ENCODE results near the gene CNPPD1.
A peak's percentile ranks its signal among the peaks of the same experiment; 100 is the strongest.

CNPPD1 gene

DNA sequence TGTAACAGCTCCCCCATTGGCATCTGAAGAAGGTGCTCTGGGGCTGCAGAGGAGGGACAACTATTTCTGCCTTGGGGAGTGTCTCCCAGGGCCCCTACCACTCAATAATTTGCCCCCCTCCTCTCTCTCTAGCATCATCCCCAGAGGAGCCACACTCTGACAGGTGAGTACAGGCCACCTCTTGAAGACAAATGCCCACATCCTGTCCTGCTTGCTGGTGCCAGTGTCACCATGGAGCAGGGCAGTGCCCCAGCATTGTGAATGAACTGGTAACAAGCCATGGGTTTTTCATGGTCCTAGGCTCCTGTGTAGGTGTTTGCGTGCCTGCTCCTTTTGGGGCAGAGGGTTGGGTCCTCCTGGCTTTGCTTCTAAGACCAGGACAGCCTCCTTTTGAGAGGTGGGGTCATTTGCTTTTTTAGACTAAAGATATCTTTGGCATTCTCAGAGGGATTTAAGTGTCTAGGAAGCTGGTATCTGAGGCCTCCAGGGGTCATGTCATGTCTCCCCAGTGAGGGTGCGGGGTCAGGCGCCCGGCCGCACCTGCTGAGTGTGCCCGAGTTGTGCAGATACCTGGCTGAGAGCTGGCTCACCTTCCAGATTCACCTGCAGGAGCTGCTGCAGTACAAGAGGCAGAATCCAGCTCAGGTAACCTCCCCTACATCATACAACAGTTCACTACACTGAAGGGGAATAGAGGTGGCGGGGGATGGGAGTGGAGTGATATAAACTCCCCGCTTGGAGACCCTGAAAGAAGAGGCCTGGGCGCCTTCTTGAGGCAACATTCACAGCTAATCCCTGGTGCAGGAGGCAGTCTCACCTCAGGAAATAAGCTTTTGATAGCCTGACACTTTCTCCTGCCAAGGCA is 3.1 kb upstream of the CNPPD1 start:
- DNase-seq (ENCODE audit: low spot score): no peak

DNA sequence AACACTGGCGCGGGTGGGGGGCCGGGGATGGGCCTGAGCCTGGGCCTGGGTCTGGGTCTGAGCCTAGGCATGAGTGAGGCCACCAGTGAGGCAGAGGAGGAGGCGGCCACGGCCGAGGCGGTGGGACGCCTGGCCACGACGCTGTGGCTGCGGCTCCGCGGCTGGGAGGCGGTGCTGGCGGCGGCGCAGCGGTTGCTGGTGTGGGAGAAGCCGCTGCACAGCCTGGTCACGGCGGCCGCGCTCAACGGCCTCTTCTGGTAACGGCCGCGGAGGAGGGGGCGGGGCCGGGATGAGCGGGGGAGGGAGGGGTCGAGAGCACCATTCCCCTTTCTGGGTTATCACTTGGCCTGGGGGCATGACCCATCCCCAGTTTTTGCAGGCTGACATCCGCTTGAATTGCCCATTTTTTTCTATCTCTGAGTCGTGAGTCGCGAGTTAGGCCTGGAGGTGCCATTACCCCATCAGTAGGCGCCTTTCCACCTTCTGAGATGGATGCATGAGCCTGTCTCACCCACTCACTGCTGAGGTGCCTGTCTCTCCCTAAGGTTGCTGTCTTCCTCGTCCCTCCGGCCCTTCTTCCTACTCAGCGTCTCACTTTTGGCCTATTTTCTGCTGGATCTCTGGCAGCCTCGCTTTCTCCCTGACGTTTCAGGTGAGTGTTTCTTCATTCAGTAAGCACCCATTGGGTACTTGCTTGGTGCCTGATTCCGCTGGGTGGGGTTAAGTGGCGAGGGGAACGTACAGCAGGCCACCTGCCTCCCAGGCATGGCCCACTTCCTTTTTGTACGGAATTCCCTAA is 1.9 kb upstream of the CNPPD1 start:
- no peak for DNase-seq (ENCODE audit: low spot score)

DNA sequence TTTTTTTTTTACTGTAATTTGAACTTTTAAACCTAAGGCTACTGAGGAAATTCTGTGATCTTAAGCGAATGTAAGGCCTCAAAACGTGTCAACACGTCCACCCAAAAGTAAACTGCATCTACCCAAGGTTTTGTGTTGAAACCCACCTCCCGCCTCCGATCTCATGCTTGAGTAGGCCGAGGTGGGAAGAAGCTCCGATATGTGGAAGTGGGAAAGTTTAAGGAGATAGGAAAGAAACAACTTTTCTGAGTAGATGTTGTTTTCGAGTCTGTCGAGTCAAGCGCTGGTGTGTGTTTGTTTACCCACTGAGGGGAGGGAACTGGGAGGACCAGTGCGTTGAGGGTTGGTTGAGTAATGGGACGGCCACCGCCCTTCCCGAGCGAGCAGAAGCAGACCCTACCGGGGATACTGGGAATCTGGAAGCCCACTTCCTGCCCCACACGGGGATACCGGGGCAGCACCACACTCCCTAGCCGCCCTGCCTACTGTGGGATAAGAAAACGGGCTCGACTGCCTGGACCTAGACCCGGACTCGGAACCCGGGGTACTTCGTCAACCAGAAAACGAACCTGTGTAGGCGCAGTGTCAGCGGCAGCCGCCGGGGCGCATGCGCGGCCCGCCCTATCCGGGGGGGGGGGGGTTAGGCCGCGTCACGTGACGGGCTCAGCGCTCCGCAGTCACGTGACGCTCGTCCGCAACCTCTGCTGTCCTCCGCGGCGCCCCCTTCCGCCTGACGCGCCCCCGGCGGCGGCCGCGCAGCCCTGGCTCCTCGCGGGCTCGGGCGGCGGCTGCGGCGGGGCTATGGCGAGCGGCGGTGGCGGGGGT is 1.0 kb upstream of the CNPPD1 start, which contains the start of gene RETREG2:
RETREG2 (plus strand) TSS at position 724 of the 825 bp plus-strand sequence; CDS start at position 802, 78 bp downstream.
- peak; percentile 82 for DNase-seq (ENCODE audit: low spot score)

DNA sequence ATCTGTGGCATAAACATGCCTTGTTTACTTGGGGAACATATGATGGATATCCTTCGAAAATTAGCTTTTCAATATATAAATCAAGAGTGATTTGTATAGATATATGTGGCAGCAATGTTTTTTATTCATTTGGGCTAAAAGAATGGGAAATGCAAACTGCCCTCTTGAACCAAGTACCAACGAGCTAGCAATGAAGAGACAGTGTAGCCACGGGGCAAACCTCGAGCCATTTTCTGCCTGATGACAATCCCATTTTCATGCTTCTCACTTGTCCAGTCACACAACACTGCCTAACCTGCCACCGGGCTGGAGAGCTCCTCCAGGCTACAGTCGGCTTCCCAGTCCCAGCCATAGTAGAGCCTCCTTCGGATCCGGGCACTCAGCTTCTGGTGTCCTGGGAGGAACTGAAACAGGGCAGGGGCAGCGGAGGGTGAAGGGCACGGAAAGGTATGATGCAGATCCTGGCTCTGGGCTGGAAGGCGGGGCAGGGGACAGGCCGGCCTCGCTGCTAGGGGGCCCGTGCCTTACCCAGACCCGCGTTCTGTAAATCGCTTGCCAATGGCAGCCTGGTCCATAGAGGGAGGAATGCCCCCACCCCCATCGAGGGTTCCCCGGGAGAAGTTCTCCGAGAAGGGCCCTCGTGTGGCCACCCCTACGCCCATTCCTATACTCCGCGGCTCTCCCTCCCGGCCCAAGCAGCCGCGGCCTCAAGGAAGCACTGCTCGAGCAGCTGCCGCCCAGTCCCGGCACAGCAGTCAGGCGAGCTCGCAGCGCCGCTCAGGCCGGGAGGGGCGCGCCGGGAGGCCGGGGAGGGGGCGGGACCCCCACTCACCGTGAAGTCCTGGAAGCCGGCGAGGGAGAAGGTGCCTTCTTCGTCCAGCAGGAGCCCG is 552 bp downstream of the CNPPD1 start:
- DNase-seq (ENCODE audit: low spot score): peak; percentile 23

DNA sequence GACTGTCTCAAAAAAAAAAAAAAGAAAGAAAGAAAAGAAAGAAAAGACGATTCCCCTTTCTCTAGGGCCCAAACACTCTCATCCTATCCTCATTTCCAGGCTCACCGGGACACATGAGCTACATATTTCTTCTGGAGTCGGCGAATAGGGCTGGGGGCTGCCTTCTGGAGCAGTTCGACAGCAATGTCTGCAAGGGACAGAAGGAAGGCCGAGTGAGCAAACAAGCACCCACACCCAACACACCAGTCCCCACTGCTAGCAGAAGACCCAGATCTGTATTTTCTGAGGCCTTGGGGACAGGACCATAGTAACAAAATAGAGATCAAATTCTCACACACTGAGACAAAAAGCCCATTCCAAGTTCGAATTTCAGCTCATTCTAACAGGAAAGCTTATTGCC is 1.2 kb downstream of the CNPPD1 start:
- DNase-seq (ENCODE audit: low spot score): no peak

DNA sequence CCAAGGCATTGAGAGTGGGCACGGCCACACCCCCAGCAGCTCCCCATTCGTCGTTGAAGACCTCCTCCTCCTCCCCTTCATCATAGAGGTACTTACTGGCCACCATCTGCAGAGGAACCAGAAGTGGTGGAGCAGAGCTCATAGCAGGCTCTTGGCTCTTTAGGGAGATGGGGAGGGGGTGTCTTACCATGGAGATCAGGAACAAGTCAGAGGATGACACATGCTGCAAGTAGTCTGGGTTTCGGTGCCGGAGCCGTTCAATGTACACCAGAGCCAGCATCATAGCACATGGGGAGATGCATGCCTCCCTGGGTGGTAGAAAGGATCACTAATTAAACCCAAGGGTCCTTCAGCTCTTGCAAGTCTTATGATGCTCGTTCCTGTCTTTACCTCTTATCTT is 1.9 kb downstream of the CNPPD1 start:
- no peak for DNase-seq (ENCODE audit: low spot score)

DNA sequence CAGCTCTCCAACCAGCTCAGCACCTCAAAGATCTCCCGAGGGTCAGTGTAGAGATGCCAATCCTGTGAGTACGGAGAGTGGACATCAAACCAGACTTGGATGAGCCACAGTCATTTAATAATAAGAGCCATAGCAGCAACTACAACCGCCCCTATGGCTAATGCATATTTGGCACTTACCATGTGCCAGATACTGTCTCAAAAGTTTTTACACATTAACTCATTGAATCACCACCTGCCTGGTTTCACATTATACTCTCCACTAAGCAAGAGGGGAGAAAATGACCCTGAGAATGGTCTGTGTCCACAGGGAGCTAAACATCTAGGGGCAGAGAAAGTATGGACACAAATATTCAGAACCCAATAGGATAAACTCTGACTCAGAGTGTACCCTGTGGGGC is 2.6 kb downstream of the CNPPD1 start:
- no peak for DNase-seq (ENCODE audit: low spot score)

DNA sequence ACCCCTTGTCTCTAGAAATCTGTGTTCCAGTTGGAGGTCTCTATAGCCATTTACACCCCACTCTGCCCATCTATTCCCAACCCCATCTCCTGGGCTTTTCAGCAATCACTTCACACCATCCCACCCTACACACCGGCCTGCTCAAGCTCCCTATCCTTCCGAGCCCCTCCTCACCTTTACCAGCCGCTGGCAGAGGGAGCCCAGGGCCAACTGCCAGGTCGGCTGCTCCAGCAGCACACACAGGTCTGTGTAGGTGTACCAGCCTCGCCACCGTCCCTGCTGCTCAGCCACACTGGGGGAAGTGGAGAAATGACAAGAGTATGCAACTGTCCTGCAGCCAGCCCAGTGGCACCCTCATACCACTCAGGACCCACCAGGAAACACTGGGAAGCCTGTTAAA is 3.5 kb downstream of the CNPPD1 start:
- no peak for DNase-seq (ENCODE audit: low spot score)

DNA sequence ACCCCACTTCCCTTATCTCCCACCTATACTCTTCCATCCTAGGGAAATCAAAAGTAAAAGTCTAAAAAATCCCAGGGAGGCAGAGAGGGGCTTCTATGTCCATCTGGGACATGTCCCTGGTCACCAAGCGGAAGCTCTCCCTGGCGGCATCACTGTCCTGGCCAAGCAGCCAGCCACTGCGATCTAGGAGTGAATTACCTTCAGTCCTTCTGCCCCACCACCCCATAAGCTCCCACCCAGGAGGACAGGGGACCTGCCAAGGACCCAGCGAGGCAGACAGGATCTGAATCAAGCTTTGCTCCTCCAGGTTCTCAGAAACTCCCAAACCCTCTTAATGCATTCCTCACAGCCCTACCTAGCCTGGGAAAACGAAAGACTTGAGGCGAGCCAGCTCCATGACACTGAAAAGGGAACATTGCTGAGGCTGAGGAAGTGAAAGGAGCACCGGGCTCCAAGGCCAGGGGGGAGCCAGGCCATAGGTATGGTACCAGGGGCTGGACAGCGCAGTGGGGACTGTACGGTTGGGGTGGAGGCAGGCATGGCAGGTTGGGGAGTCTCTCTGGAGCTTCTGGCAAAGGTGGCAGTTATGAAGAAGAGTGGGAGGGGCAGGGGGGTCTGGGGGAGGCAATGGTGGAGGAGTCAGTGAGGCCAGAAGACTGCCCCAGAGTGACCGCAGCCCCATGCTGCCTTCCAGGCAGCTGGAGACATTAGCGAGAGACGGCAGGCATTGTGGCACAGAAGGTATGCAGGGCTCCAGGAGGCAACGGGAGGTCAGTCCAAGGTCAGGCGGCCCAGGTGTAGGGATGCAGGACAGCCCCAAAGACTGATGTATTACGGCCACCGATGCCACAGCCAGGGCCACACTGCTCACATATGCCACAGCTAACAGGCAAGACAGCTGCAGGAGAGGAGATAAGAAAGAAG is 4.2 kb downstream of the CNPPD1 start:
- no peak for DNase-seq (ENCODE audit: low spot score)

DNA sequence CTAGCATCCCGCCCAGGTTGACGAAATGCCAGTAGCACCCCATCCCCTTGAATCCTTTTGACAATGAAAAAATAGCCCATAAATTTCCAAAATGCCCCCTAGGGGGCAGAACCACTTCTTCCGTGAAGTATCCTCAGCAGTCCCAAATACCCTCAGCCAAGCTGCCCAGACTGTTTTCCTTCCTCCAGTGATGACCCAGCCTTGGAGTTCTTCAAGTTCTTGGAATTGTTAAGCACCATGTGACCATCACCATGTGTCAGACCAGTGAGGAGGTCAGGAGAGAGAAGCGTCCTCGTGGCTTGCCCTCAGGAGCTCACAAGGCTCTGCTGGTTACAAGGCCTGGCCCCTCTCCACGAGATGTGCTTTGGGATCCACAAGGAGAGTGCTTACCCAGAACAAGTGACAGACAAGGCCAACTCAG is 5.5 kb downstream of the CNPPD1 start:
- peak; percentile 73 for DNase-seq (ENCODE audit: low spot score)

DNA sequence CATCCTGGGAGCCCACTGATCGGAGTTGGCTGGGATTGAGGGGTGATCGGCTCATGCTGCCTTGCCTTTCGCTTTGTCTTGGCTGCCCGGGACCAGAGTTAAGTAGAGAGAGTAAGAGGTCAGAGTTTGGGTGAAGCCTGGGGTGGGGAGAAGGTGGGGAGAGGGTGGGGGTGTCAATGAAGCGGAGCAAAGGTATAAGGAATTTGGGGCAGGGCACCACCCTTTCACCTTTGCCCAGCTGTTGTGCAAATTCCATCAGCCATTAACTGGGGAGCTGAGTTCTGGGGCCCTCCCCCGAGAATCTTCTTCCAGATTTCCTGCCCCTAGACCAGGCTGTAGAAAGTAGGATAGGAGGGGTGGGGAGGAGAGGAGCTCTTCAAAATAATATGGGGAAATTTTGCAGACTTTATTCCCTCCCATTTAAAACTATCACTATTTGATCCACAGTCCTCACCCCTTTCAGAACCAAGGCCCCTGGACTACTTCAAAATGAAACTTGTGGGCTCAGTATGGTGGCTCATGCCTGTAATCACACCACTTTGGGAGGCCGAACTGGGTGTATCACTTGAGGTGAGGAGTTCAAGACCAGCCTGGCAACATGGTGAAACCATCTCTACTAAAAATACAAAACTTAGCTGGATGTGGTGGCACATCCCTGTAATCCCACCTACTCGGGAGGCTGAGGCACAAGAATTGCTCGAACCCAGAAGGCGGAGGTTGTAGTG is 6.6 kb downstream of the CNPPD1 start, which contains the start of gene SLC23A3:
SLC23A3 (minus strand) TSS at position 100 of the 725 bp plus-strand sequence; CDS start at position 55, 45 bp downstream.
- DNase-seq (ENCODE audit: low spot score): no peak

DNA sequence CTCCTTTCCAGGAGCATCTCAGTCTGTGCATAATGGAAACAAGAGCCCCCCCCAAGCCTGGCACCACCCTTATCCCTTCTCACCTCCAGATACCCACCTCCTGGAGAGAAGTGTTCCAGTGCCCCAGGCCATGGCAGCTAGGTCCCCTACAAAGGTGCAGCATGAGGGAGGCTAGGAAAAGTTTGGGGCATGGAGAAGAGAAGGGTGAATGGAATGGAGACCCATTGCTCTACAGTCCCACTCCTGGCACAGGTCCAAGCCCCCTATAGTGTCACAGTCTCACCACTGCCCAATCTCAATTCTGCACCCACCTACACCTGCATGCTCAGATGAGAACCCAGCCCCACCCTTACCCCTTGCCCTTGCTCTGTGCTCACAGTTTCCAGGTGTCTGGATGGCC is 7.8 kb downstream of the CNPPD1 start:
- DNase-seq (ENCODE audit: low spot score): no peak

DNA sequence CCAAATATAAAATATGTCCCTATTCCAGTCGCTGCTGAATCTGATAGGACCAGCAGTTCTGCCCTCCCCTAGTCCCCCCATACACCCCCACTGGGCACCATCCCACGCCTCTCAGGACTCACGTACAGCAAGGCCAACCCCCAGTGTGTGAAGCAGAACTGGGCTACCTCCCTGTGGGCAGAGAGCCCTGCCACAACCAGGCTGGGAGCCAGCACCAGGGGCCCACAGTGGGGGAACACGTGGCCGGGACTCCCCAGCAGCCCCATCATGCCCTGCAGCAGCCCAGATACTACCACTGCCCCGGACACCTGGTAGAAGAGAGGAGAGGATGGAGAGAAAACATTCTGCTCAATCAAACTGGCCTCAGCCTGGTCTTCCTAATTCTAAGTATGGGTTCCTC is 8.2 kb downstream of the CNPPD1 start:
- no peak for DNase-seq (ENCODE audit: low spot score)

DNA sequence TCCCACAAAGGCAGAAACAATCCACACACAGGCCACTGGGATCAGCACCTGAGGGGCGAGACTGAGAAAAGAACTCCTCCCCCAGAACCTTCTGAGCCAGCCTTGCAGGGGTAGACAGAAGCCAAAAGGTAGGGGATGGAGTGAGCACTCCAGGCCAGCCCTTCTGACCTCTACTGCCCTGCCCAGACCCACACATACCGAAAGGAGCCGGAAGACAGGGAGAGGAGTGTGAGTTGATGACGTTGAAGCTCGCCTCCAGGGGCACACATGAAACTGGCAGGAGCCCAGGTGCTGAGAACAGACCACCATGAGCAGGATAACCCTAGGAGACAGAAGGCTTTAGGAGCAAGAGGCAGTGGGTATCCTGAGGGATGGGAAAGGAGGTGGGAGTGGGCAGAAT is 8.7 kb downstream of the CNPPD1 start:
- DNase-seq (ENCODE audit: low spot score): no peak

DNA sequence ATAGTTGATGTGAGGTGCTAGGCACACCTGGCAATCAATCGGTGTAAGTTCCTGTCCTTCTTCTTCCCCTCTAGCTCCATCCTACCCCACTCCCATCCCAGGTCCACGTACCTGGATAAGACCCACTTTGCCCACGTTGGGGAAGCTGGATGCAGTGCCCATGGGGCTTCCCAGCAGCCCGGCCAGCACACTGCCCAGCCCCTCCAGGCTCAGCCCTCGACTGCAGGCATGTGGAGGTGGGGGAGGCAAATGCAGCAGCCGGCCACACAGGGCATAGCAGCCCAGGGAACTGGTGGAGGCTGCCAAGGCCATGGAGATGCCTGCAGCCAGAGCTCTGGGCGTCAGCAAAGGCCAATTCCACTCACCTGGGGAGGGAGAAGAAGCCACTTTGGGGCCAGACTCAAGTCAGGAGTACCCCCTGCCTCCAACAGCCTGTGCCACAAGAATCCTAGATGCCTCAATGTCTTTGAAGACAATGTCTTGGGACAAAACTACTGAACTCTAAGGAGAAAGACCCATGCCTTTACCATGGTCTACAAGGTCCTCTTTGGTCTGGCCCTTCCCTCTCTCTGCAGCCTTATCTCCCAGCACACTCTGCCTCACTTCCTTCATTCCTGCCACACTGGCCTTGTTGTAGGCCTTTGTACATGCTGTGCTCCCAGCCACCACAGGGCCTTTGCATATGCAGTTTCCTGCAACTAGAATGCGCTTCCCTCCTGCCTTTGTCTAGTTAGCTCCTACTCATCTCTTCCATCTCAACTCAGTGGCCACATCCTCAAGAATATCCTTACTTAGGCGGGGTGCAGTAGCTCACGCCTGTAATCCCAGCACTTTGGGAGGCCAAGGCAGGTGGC is 11.4 kb downstream of the CNPPD1 start:
- DNase-seq (ENCODE audit: low spot score): no peak

DNA sequence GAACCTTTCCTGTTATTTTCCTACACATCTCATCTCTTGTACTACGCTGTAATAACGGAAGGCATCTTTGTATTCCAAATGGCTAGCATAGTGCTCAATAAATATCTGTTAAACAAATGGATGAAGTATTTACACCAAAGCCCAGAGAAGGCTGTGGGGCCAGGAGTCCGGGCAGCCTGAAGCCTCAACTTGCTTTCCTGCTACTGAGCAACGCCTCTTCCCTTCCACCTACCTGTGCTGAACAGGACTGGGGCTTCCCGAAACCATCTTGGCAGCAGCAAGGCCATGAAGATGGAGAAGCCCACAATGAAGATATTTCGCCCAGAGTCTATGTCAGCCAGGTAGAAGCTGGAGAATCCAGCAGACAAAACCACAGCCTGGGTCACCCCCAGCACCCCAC is 13.6 kb downstream of the CNPPD1 start:
- DNase-seq (ENCODE audit: low spot score): no peak

DNA sequence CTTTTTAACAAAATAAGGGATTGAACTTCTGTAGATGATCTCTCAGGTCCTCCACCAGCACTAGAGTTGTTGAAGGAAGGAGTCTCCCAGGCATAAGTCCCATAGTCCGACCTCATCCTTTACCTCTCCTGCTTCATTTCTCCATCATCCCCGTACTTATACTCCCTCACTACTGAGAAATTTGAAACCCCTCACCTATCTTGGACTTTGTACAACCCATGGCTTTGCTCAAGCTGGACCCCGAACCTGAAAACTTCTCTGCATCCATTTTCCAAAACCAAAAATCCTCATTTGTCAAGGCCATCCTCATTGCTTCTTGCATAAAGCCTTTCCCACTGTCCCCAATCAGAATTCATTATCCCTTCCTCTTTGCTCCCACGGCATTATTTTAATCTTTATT is 15.6 kb downstream of the CNPPD1 start:
- DNase-seq (ENCODE audit: low spot score): no peak

All from kidney capillary endothelial cell (primary cell).